Measurements from ENCODE around the gene SLC16A10.
"Not testable (repeated sequence)": the region's sequence is repeated elsewhere in the genome, so short reads cannot be mapped to it uniquely, and the experiment has no call there.

DNA sequence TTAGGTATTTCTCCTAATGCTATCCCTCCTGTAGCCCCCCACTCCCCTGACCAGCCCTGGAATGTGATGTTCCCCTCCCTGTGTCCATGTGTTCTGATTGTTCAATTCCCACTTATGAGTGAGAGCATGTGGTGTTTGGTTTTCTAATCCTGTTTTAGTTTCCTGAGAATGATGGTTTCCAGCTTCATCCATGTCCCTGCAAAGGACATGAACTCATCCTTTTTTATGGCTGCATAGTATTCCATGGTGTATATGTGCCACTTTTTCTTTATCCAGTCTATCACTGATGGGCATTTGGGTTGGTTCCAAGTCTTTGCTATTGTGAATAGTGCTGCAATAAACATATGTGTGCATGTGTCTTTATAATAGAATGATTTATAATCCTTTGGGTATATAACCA, 103.8 kb downstream of the SLC16A10 start:
- TF ChIP-seq POLR2A (IDR thresholded peaks at IDR 0.05; ENCODE audit: low read length); GATA1 (IDR thresholded peaks at IDR 0.05; ENCODE audit: low read depth, low read length): not testable (repeated sequence)
